Neuronal stem cell (in vitro differentiated cells): Measurements from ENCODE around the gene SNCA.

Experiments used
- DNase-seq: peaks from one replicate; pipeline ENCODE4 v3.0.0-alpha.2; 2013; ENCODE audit warnings: low spot score
- H2AFZ ChIP-seq: one replicate; pipeline ENCODE4 v1.6.1; 2013; ENCODE audit warnings: mild to moderate bottlenecking, low read length, inconsistent platforms
- H2AK5ac ChIP-seq: 2 replicates; pipeline ENCODE4 v1.6.1; 2013; ENCODE audit warnings: low read depth, mild to moderate bottlenecking, inconsistent platforms, low read length, moderate library complexity, mixed read lengths
- H2BK120ac ChIP-seq: 2 replicates; pipeline ENCODE4 v1.6.1; 2013; ENCODE audit warnings: low read depth, mild to moderate bottlenecking, inconsistent platforms, low read length, moderate library complexity, mixed read lengths
- H2BK12ac ChIP-seq: one replicate; pipeline ENCODE4 v1.6.1; 2013; ENCODE audit warnings: low read length, inconsistent platforms
- H2BK15ac ChIP-seq: 2 replicates; pipeline ENCODE4 v1.6.1; 2013; ENCODE audit warnings: mild to moderate bottlenecking, low read length, inconsistent platforms, mixed read lengths
- H2BK5ac ChIP-seq: one replicate; pipeline ENCODE4 v1.6.1; 2013; ENCODE audit warnings: inconsistent platforms, mild to moderate bottlenecking, low read length, moderate library complexity
- H3K14ac ChIP-seq: one replicate; pipeline ENCODE4 v1.6.1; 2013; ENCODE audit warnings: low read length, inconsistent platforms
- H3K18ac ChIP-seq: 2 replicates; pipeline ENCODE4 v1.6.1; 2013; ENCODE audit warnings: low read length, inconsistent platforms
- H3K23ac ChIP-seq: 2 replicates; pipeline ENCODE4 v1.6.1; 2013; ENCODE audit warnings: low read depth, mild to moderate bottlenecking, mixed read lengths, low read length, inconsistent platforms; ENCODE audit not compliant: poor library complexity
- H3K27ac ChIP-seq: replicated peaks from 3 replicates; pipeline ENCODE4 v1.5.1; 2013; ENCODE audit warnings: low read length, inconsistent platforms
- H3K27me3 ChIP-seq, 3 experiments: 2 replicates each; pipeline ENCODE4 v1.6.1; 2013; ENCODE audit warnings: low read length in 3 of 3, mild to moderate bottlenecking in 2 of 3, inconsistent platforms in 1 of 3, low read depth in 1 of 3, mixed read lengths in 1 of 3, moderate library complexity in 1 of 3; ENCODE audit not compliant: control insufficient read depth in 3 of 3, insufficient read depth in 3 of 3
- H3K36me3 ChIP-seq, 2 donors: replicated peaks in 1 of 2; 2 replicates each; pipeline ENCODE4 v1.6.1; 2013; ENCODE audit warnings: low read length in 2 of 2; ENCODE audit not compliant: control insufficient read depth in 2 of 2, insufficient read depth in 2 of 2
- H3K4ac ChIP-seq: 2 replicates; pipeline ENCODE4 v1.6.1; 2013; ENCODE audit warnings: inconsistent platforms, mild to moderate bottlenecking, low read length, moderate library complexity
- H3K4me1 ChIP-seq, 2 donors: 1 replicate in 1 of 2; 2 replicates in 1 of 2; pipeline ENCODE4 v1.6.1; 2013; ENCODE audit warnings: low read length in 2 of 2, low read depth in 1 of 2; ENCODE audit not compliant: control insufficient read depth in 2 of 2, insufficient read depth in 1 of 2
- H3K4me2 ChIP-seq: one replicate; pipeline ENCODE4 v1.6.1; 2013; ENCODE audit warnings: mild to moderate bottlenecking, low read length, inconsistent platforms; ENCODE audit not compliant: insufficient read depth, poor library complexity, severe bottlenecking
- H3K4me3 ChIP-seq, 2 donors: 2 replicates each; pipeline ENCODE4 v1.5.1; 2013; ENCODE audit warnings: low read length in 2 of 2, mild to moderate bottlenecking in 2 of 2, inconsistent platforms in 1 of 2, moderate library complexity in 1 of 2
- H3K79me1 ChIP-seq: one replicate; pipeline ENCODE4 v1.6.1; 2013; ENCODE audit warnings: low read depth, mild to moderate bottlenecking, inconsistent platforms, low read length, moderate library complexity
- H3K9ac ChIP-seq: one replicate; pipeline ENCODE4 v1.6.1; 2013; ENCODE audit warnings: mild to moderate bottlenecking, low read depth, low read length, inconsistent platforms; ENCODE audit not compliant: poor library complexity
- H3K9me3 ChIP-seq, 2 donors: replicated peaks in 1 of 2; 2 replicates each; pipeline versions ENCODE3 to v1.6.1; 2013; ENCODE audit warnings: low read length in 2 of 2, mild to moderate bottlenecking in 2 of 2, inconsistent platforms in 1 of 2, low read depth in 1 of 2, mixed read lengths in 1 of 2, moderate library complexity in 1 of 2; ENCODE audit not compliant: control insufficient read depth in 2 of 2, insufficient read depth in 1 of 2
- H4K8ac ChIP-seq: one replicate; pipeline ENCODE4 v1.6.1; 2013; ENCODE audit warnings: low read depth, mild to moderate bottlenecking, inconsistent platforms, low read length, moderate library complexity
- H4K91ac ChIP-seq: one replicate; pipeline ENCODE4 v1.6.1; 2013; ENCODE audit warnings: low read length, low read depth, mild to moderate bottlenecking, inconsistent platforms; ENCODE audit not compliant: poor library complexity
- WGBS, 2 donors: extraction: QIAGEN DNeasy Blood & Tissue Kit; methylation state at CpG; one replicate each; pipeline ENCODE4 v1.1.7; 2013; ENCODE audit warnings: missing lambda C conversion rate in 2 of 2, mixed read lengths in 1 of 2; ENCODE audit not compliant: insufficient read length in 2 of 2, insufficient replicate concordance in 1 of 2; ENCODE audit errors: extremely low coverage in 2 of 2; 5-methylcytosine and 5-hydroxymethylcytosine counted together

SNCA gene

DNA sequence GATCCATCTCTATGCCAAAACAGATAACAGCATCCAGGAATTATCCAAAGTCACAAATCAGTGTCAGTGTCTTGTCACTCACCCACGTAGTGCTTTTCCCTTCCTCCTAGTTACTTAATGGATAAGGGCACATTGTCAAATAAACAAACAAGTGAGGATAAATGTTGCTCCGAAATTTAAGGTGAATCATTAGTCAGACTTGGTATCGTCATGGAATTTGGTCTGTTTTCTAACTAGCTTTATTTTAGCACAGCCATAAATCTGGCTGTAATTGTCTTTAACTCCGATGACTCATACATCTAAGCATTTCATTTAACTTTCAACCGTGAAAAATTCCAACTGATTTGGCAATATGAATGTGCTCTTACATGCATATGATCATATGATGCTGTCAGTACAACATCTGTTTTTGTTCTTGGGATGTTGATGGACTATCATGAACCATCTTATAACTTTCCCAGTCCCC, 83.3 kb downstream of the SNCA start:
- H3K4ac ChIP-seq, result no peak overlapping the region
- no peaks in the 10 kb centered on the region for H3K9me3 ChIP-seq
- H2BK5ac ChIP-seq, result no peak overlapping the region
- no peak overlapping the region for H3K27ac ChIP-seq
- no peak overlapping the region for H3K9ac ChIP-seq
- no peak overlapping the region for H3K4me3 ChIP-seq
- DNase-seq, result no peak
- no peak overlapping the region for H4K8ac ChIP-seq
- no peak overlapping the region for H2BK12ac ChIP-seq
- no peaks in the 10 kb centered on the region for H3K36me3 ChIP-seq
- H3K18ac ChIP-seq, result no peak overlapping the region
- H3K14ac ChIP-seq, result no peak overlapping the region
- WGBS, 2 donors, result no CpG with 5 or more reads among the region's 5 CpGs
- H3K4me2 ChIP-seq, result no peak overlapping the region
- no peaks in the 10 kb centered on the region for H3K27me3 ChIP-seq
- no peak overlapping the region for H3K23ac ChIP-seq
- H2AFZ ChIP-seq, result no peak overlapping the region
- peaks cover 2 to 4% of the 10 kb centered on the region in 2 donors for H3K4me1 ChIP-seq
- no peak overlapping the region for H2BK120ac ChIP-seq
- no peak overlapping the region for H4K91ac ChIP-seq
- no peaks in the 10 kb centered on the region for H3K79me1 ChIP-seq
- no peak overlapping the region for H2BK15ac ChIP-seq
- H2AK5ac ChIP-seq, result no peak overlapping the region

DNA sequence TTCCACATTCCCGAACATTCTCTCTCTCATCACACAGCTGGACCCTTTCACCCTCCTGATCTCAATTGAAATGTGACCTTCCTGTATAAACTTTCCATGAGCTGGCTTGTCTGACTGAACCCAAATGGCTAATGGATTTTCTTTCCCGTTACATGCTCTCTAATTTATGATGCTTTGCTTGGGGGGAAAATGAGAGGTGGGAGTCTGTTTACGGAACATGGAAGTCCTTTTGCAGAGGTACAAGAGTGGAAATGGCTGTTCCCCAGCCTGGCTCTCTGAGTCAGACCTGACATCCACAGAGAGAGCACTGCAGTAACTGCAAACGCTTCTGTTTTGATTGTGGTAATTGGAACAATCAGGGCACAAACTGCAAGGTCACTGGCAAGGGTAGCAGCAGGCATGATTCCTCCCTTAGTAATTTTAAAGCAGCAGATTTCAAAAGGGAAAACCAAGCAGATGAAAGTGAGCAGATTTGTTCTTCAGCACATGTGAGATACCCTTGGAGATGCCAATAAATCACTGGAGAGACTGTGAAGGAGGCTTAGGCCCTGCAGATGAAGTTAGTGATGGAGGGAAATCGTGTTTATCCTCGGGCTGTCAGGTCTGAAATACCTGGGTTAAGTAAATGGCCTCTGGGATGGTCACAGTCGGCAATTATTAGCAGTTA, 83.9 kb downstream of the SNCA start:
- no peak overlapping the region for H2BK12ac ChIP-seq
- no CpG with 5 or more reads among the region's 7 CpGs for WGBS, 2 donors
- H3K27ac ChIP-seq, result no peak overlapping the region
- no peak overlapping the region for H3K4me2 ChIP-seq
- no peak overlapping the region for H3K4me3 ChIP-seq
- no peak overlapping the region for H2AK5ac ChIP-seq
- no peak overlapping the region for H3K23ac ChIP-seq
- no peak overlapping the region for H4K91ac ChIP-seq
- H3K4ac ChIP-seq, result no peak overlapping the region
- no peaks in the 10 kb centered on the region for H3K27me3 ChIP-seq
- no peaks in the 10 kb centered on the region for H3K79me1 ChIP-seq
- no peak overlapping the region for H2BK15ac ChIP-seq
- H2BK5ac ChIP-seq, result no peak overlapping the region
- no peak overlapping the region for H3K14ac ChIP-seq
- H3K9ac ChIP-seq, result no peak overlapping the region
- no peaks in the 10 kb centered on the region for H3K9me3 ChIP-seq
- no peak overlapping the region for H2BK120ac ChIP-seq
- no peak overlapping the region for H3K18ac ChIP-seq
- peaks cover 2 to 4% of the 10 kb centered on the region in 2 donors for H3K4me1 ChIP-seq
- DNase-seq, result no peak
- H2AFZ ChIP-seq, result no peak overlapping the region
- no peak overlapping the region for H4K8ac ChIP-seq
- H3K36me3 ChIP-seq, result no peaks in the 10 kb centered on the region

DNA sequence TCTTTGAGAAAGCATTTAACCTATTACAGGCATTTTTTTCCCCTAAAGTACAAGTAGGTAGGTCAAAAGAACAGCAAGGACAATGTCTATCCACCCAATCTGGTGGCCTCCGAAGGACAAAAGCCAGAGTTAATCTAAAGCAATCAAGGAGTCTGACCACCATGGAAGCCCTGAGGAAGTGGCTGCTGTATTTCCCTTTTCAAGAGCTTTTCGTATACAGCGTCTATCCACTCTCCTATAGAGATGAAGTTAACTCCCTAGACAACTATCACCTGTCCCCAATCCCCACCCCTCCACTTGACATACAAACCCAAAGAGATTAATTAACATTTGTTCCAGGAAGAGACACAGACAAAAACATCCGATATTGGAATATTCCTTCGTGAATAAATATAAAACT, 85.5 kb downstream of the SNCA start:
- Histone ChIP-seq H2BK5ac (no peak overlapping the region), H2AFZ (no peak overlapping the region), H3K36me3 (no peaks in the 10 kb centered on the region), H2AK5ac (no peak overlapping the region), H3K4me3 (no peak overlapping the region), H2BK12ac (no peak overlapping the region), H4K91ac (no peak overlapping the region), H3K9ac (no peak overlapping the region), H3K27me3 (no peaks in the 10 kb centered on the region), H3K79me1 (no peaks in the 10 kb centered on the region), H3K9me3 (no peaks in the 10 kb centered on the region), H3K14ac (no peak overlapping the region), H2BK120ac (no peak overlapping the region), H3K4me1 (peaks cover 2 to 4% of the 10 kb centered on the region in 2 donors), H4K8ac (no peak overlapping the region), H2BK15ac (no peak overlapping the region), H3K4me2 (no peak overlapping the region), H3K23ac (no peak overlapping the region), H3K4ac (no peak overlapping the region), H3K18ac (no peak overlapping the region), H3K27ac (no peak overlapping the region)
- WGBS, 2 donors, result no CpG with 5 or more reads among the region's 5 CpGs
- no peak for DNase-seq

DNA sequence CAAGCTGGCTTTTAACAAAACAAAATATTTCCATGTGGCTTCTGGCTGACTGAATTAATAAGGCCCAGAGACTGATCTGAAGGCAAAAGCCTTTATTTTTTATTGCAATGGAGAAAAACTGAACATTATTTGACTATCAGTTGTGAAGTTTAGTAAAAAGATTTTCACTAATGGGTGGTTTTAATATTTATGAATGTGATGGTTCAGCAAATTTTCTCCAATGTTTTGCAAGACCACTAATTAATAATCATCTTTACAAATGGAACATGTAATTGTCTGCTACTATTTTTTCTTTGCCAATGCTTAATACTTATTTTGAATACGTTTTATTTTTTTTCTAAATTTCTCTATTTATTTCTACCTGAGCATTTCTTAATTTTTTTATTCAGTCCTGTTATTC, 90.6 kb downstream of the SNCA start:
- Histone ChIP-seq H2AK5ac (no peak overlapping the region), H3K4me3 (no peak overlapping the region), H2BK15ac (no peak overlapping the region), H3K18ac (no peak overlapping the region), H4K8ac (no peak overlapping the region), H2BK5ac (no peak overlapping the region), H3K27me3 (no peaks in the 10 kb centered on the region), H3K14ac (no peak overlapping the region), H3K9me3 (no peaks in the 10 kb centered on the region), H4K91ac (no peak overlapping the region), H3K27ac (no peak overlapping the region), H3K9ac (no peak overlapping the region), H3K4me1 (peaks cover 0 to under 1% of the 10 kb centered on the region in 2 donors), H3K4ac (no peak overlapping the region), H3K79me1 (no peaks in the 10 kb centered on the region), H3K23ac (no peak overlapping the region), H2BK120ac (no peak overlapping the region), H2AFZ (no peak overlapping the region), H3K4me2 (no peak overlapping the region), H2BK12ac (no peak overlapping the region), H3K36me3 (no peaks in the 10 kb centered on the region)
- no peak for DNase-seq
- WGBS, 2 donors, result no CpG with 5 or more reads among the region's 1 CpG
